WTC11 (cell line): ENCODE measurements around the gene PDE11A. TPM values are rescaled to one million over a fixed set of nuclear protein-coding genes. Genes with fewer than 3 reads are reported as not detected.

Source experiments
- ATAC-seq: fragments of 200-7000 bp; cut with Tn5 transposase; 2 replicates; pipeline ENCODE4 v1.10.0; 2021; ENCODE audit warnings: mild to moderate bottlenecking, moderate library complexity
- CTCF ChIA-PET: fragments of 300-600 bp; sonication (Branson Sonifier 250); formaldehyde crosslinking; loops from one replicate; lab custom pipeline; 2021; ENCODE audit warnings: antibody characterized with exemption; lab: Charles Lee
- POLR2A ChIA-PET: fragments of 350-600 bp; sonication (Branson Sonifier 250); formaldehyde crosslinking; loops from one replicate; lab custom pipeline; 2021; ENCODE audit warnings: antibody characterized with exemption; lab: Charles Lee
- DNase-seq: peaks from one replicate; pipeline ENCODE4 v3.0.0; 2021; ENCODE audit warnings: low spot score
- H3K27ac Mint-ChIP-seq: 2 replicates; pipeline ENCODE4 v1.8.0; 2021; ENCODE audit warnings: mixed read lengths
- H3K27me3 Mint-ChIP-seq: 2 replicates; pipeline ENCODE4 v1.8.0; 2021; ENCODE audit warnings: low read depth, mild to moderate bottlenecking, moderate library complexity, mixed read lengths
- H3K36me3 Mint-ChIP-seq: 2 replicates; pipeline ENCODE4 v1.8.0; 2021; ENCODE audit warnings: mixed read lengths
- H3K4me1 Mint-ChIP-seq: 2 replicates; pipeline ENCODE4 v1.8.0; 2022; ENCODE audit warnings: mixed read lengths
- H3K4me3 Mint-ChIP-seq: 2 replicates; pipeline ENCODE4 v1.8.0; 2021; ENCODE audit warnings: mild to moderate bottlenecking, moderate library complexity, mixed read lengths
- H3K9me3 Mint-ChIP-seq: 2 replicates; pipeline ENCODE4 v1.8.0; 2021; ENCODE audit warnings: mixed read lengths
- CREB1 ChIP-seq: sonication (generic); formaldehyde crosslinking; IDR thresholded peaks from 2 replicates; pipeline ENCODE4 v1.8.0; 2023; ENCODE audit warnings: mild to moderate bottlenecking, missing genetic modification reagents
- ELF4 ChIP-seq: sonication (generic); formaldehyde crosslinking; IDR thresholded peaks from 2 replicates; pipeline ENCODE4 v1.8.1; 2022; ENCODE audit warnings: low read depth, mild to moderate bottlenecking, moderate library complexity, missing genetic modification reagents
- ESRRA ChIP-seq: sonication (generic); formaldehyde crosslinking; IDR thresholded peaks from 2 replicates; pipeline ENCODE4 v1.8.1; 2022; ENCODE audit warnings: mild to moderate bottlenecking, missing genetic modification reagents, borderline replicate concordance
- ETV6 ChIP-seq: sonication (generic); formaldehyde crosslinking; IDR thresholded peaks from 2 replicates; pipeline ENCODE4 v1.8.1; 2022; ENCODE audit warnings: mild to moderate bottlenecking, missing genetic modification reagents
- FOXK1 ChIP-seq: sonication (generic); formaldehyde crosslinking; IDR thresholded peaks from 2 replicates; pipeline ENCODE4 v1.8.0; 2022; ENCODE audit warnings: mild to moderate bottlenecking, moderate library complexity, missing genetic modification reagents
- FOXP1 ChIP-seq: sonication (generic); formaldehyde crosslinking; IDR thresholded peaks from 2 replicates; pipeline ENCODE4 v1.8.0; 2022; ENCODE audit warnings: missing genetic modification reagents, mild to moderate bottlenecking, moderate library complexity, borderline replicate concordance
- GABPB1 ChIP-seq: sonication (generic); formaldehyde crosslinking; IDR thresholded peaks from 2 replicates; pipeline ENCODE4 v1.8.1; 2023; ENCODE audit warnings: mild to moderate bottlenecking, missing genetic modification reagents
- GRHL2 ChIP-seq: fragments of 250-450 bp; sonication (Bioruptor Pico); IDR thresholded peaks from 2 replicates; pipeline ENCODE4 v1.8.0; 2022; ENCODE audit warnings: mild to moderate bottlenecking, moderate library complexity; ENCODE audit not compliant: insufficient replicate concordance, severe bottlenecking
- IRF2 ChIP-seq: sonication (generic); formaldehyde crosslinking; IDR thresholded peaks from 2 replicates; pipeline ENCODE4 v1.8.0; 2022; ENCODE audit warnings: low read depth, missing genetic modification reagents, borderline replicate concordance
- NR3C1 ChIP-seq: sonication (generic); formaldehyde crosslinking; conservative IDR thresholded peaks from 2 replicates; pipeline ENCODE4 v1.8.1; 2023; ENCODE audit warnings: low read depth, mild to moderate bottlenecking, missing genetic modification reagents
- RELA ChIP-seq: sonication (generic); formaldehyde crosslinking; IDR thresholded peaks from 2 replicates; pipeline ENCODE4 v1.8.1; 2022; ENCODE audit warnings: missing genetic modification reagents, mild to moderate bottlenecking, borderline replicate concordance
- TEAD1 ChIP-seq: sonication (generic); formaldehyde crosslinking; IDR thresholded peaks from 2 replicates; pipeline ENCODE4 v1.8.0; 2022; ENCODE audit warnings: mild to moderate bottlenecking, missing genetic modification reagents
- ZNF219 ChIP-seq: sonication (generic); formaldehyde crosslinking; IDR thresholded peaks from 2 replicates; pipeline ENCODE4 v1.8.0; 2023; ENCODE audit warnings: missing genetic modification reagents, mild to moderate bottlenecking, borderline replicate concordance
- ZNF232 ChIP-seq: sonication (generic); formaldehyde crosslinking; IDR thresholded peaks from 2 replicates; pipeline ENCODE4 v1.8.0; 2022; ENCODE audit warnings: mild to moderate bottlenecking, missing genetic modification reagents
- ZNF317 ChIP-seq: sonication (generic); formaldehyde crosslinking; IDR thresholded peaks from 2 replicates; pipeline ENCODE4 v1.8.1; 2023; ENCODE audit warnings: low read depth, mild to moderate bottlenecking, moderate library complexity, missing genetic modification reagents, borderline replicate concordance
- total RNA-seq: library from RNA; stranded (reverse); gene quantifications from 3 replicates; pipeline ENCODE4 v1.2.3, GENCODE V29; 2021
- TF ChIP-seq, protein P1 (sequence below): fragments of 250-450 bp; sonication (Bioruptor Pico); IDR thresholded peaks from 2 replicates; pipeline ENCODE4 v1.8.0; 2021; ENCODE audit warnings: mild to moderate bottlenecking
- TF ChIP-seq, protein P2 (sequence below): sonication (generic); formaldehyde crosslinking; IDR thresholded peaks from 2 replicates; pipeline ENCODE4 v1.8.1; 2023; ENCODE audit warnings: mild to moderate bottlenecking, missing genetic modification reagents
- TF ChIP-seq, protein P3 (sequence below): sonication (generic); formaldehyde crosslinking; IDR thresholded peaks from 2 replicates; pipeline ENCODE4 v1.8.1; 2023; ENCODE audit warnings: mild to moderate bottlenecking, missing genetic modification reagents
- TF ChIP-seq, protein P4 (sequence below): sonication (generic); formaldehyde crosslinking; conservative IDR thresholded peaks from 2 replicates; pipeline ENCODE4 v1.8.1; 2022; ENCODE audit warnings: mild to moderate bottlenecking, missing genetic modification reagents
- TF ChIP-seq, protein P5 (sequence below): fragments of 200-600 bp; IDR thresholded peaks from 2 replicates; pipeline ENCODE4 v1.8.0; 2022; ENCODE audit warnings: antibody characterized with exemption
- TF ChIP-seq, protein P6 (sequence below): sonication (generic); formaldehyde crosslinking; IDR thresholded peaks from 2 replicates; pipeline ENCODE4 v1.8.1; 2022; ENCODE audit warnings: mild to moderate bottlenecking, missing genetic modification reagents, moderate library complexity, borderline replicate concordance
- TF ChIP-seq, protein P7 (sequence below): sonication (generic); formaldehyde crosslinking; IDR thresholded peaks from 2 replicates; pipeline ENCODE4 v1.8.0; 2023; ENCODE audit warnings: missing genetic modification reagents
- TF ChIP-seq, protein P8 (sequence below): sonication (generic); formaldehyde crosslinking; IDR thresholded peaks from 2 replicates; pipeline ENCODE4 v1.8.1; 2022; ENCODE audit warnings: mild to moderate bottlenecking, moderate library complexity, missing genetic modification reagents

The PDE11A gene
- total RNA-seq, 1 experiment from 2014 or later: 0.13 TPM

DNA sequence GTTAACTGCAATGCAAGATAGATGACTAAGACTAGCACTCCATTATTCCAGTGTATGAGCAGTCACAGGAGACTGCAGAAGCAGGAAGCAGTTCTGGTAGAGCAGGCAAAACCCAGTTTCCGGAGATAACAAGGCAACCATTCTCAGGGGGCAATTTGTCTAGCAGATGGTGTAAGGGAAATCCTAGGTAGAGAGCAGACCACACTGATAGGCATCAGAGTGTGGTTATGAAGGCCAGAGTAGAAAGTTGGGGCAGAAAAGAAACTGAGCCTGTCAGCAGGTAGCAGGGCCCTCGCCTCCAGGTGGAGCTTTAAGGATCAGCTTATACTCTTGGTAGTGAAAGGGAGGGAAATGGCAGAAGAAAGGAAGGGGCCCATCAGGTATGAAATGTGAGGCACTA, 164.4 kb downstream of the PDE11A start:
- Mint-ChIP-seq H3K27ac (no peak overlapping the region), H3K36me3 (no peaks in the 10 kb centered on the region)

DNA sequence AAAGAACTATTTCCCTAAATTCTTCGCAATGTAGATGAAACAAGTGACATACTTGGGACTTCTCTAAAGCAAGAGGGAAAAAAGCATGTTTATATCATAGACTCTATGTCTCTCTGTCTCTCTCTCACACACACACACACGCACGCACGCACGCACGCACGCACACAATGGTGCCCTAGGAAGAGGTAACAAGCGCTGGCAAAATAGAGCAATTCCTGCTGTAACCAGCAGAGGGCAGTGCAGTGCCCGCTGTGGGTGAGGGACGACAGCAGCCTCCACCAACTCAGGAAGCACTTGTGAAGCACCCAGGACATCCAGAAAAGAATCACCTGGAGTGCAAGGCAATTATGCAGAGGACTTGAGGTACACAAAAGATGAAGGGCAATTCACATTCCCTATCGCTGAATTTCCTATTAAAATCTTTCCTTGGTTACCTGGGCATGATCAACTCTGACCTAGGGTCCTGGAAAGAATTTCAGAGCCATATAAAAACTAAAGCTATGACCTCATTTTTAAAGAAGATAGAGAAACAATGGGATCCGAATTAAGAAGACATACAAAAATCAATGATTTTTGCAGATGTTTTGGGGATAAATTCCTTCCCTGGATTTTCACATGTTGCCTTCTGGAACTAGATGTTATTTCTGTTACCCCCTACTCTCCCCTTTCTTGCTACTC, 166.4 kb downstream of the PDE11A start:
- H3K36me3 Mint-ChIP-seq: no peaks in the 10 kb centered on the region
- ChIA-PET CTCF (interaction anchor here (0.6 to 1.8 kb wide), 10 partner anchors 8 to 196 kb away, joined by 3 to 12 read pairs (median 4); no protein-coding TSS in a partner anchor), POLR2A (no interaction called here)
- peak; percentile 95 for ATAC-seq
- no peaks in the 10 kb centered on the region for H3K9me3 Mint-ChIP-seq
- H3K4me1 Mint-ChIP-seq: peaks cover 24% of the 10 kb centered on the region
- DNase-seq: peak; percentile 88
- no peak overlapping the region for H3K4me3 Mint-ChIP-seq
- H3K27me3 Mint-ChIP-seq: no peaks in the 10 kb centered on the region; the same call in 1 of the 2 replicates
- H3K27ac Mint-ChIP-seq: no peak overlapping the region
- TF ChIP-seq, protein P1, sequence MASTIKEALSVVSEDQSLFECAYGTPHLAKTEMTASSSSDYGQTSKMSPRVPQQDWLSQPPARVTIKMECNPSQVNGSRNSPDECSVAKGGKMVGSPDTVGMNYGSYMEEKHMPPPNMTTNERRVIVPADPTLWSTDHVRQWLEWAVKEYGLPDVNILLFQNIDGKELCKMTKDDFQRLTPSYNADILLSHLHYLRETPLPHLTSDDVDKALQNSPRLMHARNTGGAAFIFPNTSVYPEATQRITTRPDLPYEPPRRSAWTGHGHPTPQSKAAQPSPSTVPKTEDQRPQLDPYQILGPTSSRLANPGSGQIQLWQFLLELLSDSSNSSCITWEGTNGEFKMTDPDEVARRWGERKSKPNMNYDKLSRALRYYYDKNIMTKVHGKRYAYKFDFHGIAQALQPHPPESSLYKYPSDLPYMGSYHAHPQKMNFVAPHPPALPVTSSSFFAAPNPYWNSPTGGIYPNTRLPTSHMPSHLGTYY (CRISPR knock-in tag): no peak
- peak; percentile 56; the same call in 1 of the 2 replicates for TF ChIP-seq TEAD1 (CRISPR knock-in tag)
- TF ChIP-seq, protein P2, sequence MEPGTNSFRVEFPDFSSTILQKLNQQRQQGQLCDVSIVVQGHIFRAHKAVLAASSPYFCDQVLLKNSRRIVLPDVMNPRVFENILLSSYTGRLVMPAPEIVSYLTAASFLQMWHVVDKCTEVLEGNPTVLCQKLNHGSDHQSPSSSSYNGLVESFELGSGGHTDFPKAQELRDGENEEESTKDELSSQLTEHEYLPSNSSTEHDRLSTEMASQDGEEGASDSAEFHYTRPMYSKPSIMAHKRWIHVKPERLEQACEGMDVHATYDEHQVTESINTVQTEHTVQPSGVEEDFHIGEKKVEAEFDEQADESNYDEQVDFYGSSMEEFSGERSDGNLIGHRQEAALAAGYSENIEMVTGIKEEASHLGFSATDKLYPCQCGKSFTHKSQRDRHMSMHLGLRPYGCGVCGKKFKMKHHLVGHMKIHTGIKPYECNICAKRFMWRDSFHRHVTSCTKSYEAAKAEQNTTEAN (CRISPR knock-in tag): peak; percentile 38; the same call in 1 of the 2 replicates
- TF ChIP-seq, protein P3, sequence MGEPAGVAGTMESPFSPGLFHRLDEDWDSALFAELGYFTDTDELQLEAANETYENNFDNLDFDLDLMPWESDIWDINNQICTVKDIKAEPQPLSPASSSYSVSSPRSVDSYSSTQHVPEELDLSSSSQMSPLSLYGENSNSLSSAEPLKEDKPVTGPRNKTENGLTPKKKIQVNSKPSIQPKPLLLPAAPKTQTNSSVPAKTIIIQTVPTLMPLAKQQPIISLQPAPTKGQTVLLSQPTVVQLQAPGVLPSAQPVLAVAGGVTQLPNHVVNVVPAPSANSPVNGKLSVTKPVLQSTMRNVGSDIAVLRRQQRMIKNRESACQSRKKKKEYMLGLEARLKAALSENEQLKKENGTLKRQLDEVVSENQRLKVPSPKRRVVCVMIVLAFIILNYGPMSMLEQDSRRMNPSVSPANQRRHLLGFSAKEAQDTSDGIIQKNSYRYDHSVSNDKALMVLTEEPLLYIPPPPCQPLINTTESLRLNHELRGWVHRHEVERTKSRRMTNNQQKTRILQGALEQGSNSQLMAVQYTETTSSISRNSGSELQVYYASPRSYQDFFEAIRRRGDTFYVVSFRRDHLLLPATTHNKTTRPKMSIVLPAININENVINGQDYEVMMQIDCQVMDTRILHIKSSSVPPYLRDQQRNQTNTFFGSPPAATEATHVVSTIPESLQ (CRISPR knock-in tag): no peak
- TF ChIP-seq CREB1 (CRISPR knock-in tag): no peak
- TF ChIP-seq NR3C1 (CRISPR knock-in tag): no peak
- no peak for TF ChIP-seq IRF2
- TF ChIP-seq, protein P4, sequence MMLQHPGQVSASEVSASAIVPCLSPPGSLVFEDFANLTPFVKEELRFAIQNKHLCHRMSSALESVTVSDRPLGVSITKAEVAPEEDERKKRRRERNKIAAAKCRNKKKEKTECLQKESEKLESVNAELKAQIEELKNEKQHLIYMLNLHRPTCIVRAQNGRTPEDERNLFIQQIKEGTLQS (CRISPR knock-in tag): no peak
- TF ChIP-seq ZNF232 (CRISPR knock-in tag): no peak
- TF ChIP-seq GABPB1: peak; percentile 32; the same call in 1 of the 2 replicates
- TF ChIP-seq, protein P5, sequence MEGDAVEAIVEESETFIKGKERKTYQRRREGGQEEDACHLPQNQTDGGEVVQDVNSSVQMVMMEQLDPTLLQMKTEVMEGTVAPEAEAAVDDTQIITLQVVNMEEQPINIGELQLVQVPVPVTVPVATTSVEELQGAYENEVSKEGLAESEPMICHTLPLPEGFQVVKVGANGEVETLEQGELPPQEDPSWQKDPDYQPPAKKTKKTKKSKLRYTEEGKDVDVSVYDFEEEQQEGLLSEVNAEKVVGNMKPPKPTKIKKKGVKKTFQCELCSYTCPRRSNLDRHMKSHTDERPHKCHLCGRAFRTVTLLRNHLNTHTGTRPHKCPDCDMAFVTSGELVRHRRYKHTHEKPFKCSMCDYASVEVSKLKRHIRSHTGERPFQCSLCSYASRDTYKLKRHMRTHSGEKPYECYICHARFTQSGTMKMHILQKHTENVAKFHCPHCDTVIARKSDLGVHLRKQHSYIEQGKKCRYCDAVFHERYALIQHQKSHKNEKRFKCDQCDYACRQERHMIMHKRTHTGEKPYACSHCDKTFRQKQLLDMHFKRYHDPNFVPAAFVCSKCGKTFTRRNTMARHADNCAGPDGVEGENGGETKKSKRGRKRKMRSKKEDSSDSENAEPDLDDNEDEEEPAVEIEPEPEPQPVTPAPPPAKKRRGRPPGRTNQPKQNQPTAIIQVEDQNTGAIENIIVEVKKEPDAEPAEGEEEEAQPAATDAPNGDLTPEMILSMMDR: peak; percentile 89
- TF ChIP-seq, protein P6, sequence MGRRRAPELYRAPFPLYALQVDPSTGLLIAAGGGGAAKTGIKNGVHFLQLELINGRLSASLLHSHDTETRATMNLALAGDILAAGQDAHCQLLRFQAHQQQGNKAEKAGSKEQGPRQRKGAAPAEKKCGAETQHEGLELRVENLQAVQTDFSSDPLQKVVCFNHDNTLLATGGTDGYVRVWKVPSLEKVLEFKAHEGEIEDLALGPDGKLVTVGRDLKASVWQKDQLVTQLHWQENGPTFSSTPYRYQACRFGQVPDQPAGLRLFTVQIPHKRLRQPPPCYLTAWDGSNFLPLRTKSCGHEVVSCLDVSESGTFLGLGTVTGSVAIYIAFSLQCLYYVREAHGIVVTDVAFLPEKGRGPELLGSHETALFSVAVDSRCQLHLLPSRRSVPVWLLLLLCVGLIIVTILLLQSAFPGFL (CRISPR knock-in tag): no peak

More for the DNA sequence above, 164.4 kb downstream of the PDE11A start:
- peaks cover 18% of the 10 kb centered on the region for H3K4me1 Mint-ChIP-seq
- TF ChIP-seq ETV6: no peak
- no peak for TF ChIP-seq NR3C1 (CRISPR knock-in tag)
- TF ChIP-seq ZNF219 (CRISPR knock-in tag): no peak
- no peak for TF ChIP-seq GRHL2
- TF ChIP-seq FOXK1 (CRISPR knock-in tag): no peak
- TF ChIP-seq TEAD1 (CRISPR knock-in tag): no peak
- TF ChIP-seq ZNF232 (CRISPR knock-in tag): no peak
- no peak for TF ChIP-seq ESRRA (CRISPR knock-in tag)
- TF ChIP-seq, protein P5: no peak
- no peak for TF ChIP-seq FOXP1 (CRISPR knock-in tag)
- no peak for TF ChIP-seq CREB1 (CRISPR knock-in tag)
- TF ChIP-seq ZNF317 (CRISPR knock-in tag): no peak
- TF ChIP-seq IRF2: no peak
- no peak for TF ChIP-seq ELF4 (CRISPR knock-in tag)
- TF ChIP-seq RELA (CRISPR knock-in tag): no peak
- TF ChIP-seq, protein P7, sequence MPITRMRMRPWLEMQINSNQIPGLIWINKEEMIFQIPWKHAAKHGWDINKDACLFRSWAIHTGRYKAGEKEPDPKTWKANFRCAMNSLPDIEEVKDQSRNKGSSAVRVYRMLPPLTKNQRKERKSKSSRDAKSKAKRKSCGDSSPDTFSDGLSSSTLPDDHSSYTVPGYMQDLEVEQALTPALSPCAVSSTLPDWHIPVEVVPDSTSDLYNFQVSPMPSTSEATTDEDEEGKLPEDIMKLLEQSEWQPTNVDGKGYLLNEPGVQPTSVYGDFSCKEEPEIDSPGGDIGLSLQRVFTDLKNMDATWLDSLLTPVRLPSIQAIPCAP: no peak
- TF ChIP-seq, protein P8, sequence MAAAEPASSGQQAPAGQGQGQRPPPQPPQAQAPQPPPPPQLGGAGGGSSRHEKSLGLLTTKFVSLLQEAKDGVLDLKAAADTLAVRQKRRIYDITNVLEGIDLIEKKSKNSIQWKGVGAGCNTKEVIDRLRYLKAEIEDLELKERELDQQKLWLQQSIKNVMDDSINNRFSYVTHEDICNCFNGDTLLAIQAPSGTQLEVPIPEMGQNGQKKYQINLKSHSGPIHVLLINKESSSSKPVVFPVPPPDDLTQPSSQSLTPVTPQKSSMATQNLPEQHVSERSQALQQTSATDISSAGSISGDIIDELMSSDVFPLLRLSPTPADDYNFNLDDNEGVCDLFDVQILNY: no peak
- no peak overlapping the region for H3K4me3 Mint-ChIP-seq
- ATAC-seq: peak; percentile 79
- peak; percentile 15 for DNase-seq
- POLR2A ChIA-PET: no interaction called here
- H3K9me3 Mint-ChIP-seq: no peaks in the 10 kb centered on the region
- CTCF ChIA-PET: interaction anchor here (0.9 to 1.4 kb wide), 5 partner anchors 9 to 159 kb away, joined by 3 to 10 read pairs (median 3); no protein-coding TSS in a partner anchor
- H3K27me3 Mint-ChIP-seq: no peaks in the 10 kb centered on the region; the same call in 1 of the 2 replicates
